Activated CD8-positive, alpha-beta T cell treated with anti-CD3 and anti-CD28 coated beads, Interleukin-2, amount 10 ng/mL, durations not matched to agents 7 days and 5 days (primary cell): ENCODE data around the gene DUSP16. TPM values are rescaled to one million over a fixed set of nuclear protein-coding genes. Genes with fewer than 3 reads are reported as not detected.

Source experiments
- ATAC-seq: fragments of 150-1000 bp; cut with Tn5 transposase; one replicate; pipeline ENCODE4 v1.10.0; 2021; ENCODE audit warnings: moderate library complexity
- CTCF ChIA-PET: fragments of 350-600 bp; sonication (Branson Sonifier 250); formaldehyde crosslinking; loops from one replicate; lab custom pipeline; 2021; ENCODE audit warnings: antibody characterized with exemption; lab: Charles Lee
- POLR2A ChIA-PET: fragments of 350-600 bp; sonication (Branson Sonifier 250); formaldehyde crosslinking; loops from one replicate; lab custom pipeline; 2021; ENCODE audit warnings: antibody characterized with exemption; lab: Charles Lee
- DNase-seq: peaks from one replicate; pipeline ENCODE4 v3.0.0-alpha.2; 2020
- H3K27ac Mint-ChIP-seq: one replicate; pipeline ENCODE4 v1.8.0; 2021; ENCODE audit warnings: mild to moderate bottlenecking, mixed read lengths
- H3K27me3 Mint-ChIP-seq: one replicate; pipeline ENCODE4 v1.8.0; 2021; ENCODE audit warnings: low read depth, mixed read lengths
- H3K36me3 Mint-ChIP-seq: one replicate; pipeline ENCODE4 v1.8.0; 2021; ENCODE audit warnings: low read depth, mixed read lengths
- H3K4me1 Mint-ChIP-seq: one replicate; pipeline ENCODE4 v1.8.0; 2021; ENCODE audit warnings: low read depth, mixed read lengths
- H3K4me3 Mint-ChIP-seq: one replicate; pipeline ENCODE4 v1.8.0; 2021; ENCODE audit warnings: mild to moderate bottlenecking, mixed read lengths
- H3K9me3 Mint-ChIP-seq: one replicate; pipeline ENCODE4 v1.8.0; 2022; ENCODE audit warnings: mixed read lengths; ENCODE audit not compliant: insufficient read depth
- total RNA-seq, 2 experiments: library from RNA; stranded (reverse); gene quantifications; one replicate each; pipeline ENCODE4 v1.2.3, GENCODE V29; 2021

The DUSP16 gene, protein sequence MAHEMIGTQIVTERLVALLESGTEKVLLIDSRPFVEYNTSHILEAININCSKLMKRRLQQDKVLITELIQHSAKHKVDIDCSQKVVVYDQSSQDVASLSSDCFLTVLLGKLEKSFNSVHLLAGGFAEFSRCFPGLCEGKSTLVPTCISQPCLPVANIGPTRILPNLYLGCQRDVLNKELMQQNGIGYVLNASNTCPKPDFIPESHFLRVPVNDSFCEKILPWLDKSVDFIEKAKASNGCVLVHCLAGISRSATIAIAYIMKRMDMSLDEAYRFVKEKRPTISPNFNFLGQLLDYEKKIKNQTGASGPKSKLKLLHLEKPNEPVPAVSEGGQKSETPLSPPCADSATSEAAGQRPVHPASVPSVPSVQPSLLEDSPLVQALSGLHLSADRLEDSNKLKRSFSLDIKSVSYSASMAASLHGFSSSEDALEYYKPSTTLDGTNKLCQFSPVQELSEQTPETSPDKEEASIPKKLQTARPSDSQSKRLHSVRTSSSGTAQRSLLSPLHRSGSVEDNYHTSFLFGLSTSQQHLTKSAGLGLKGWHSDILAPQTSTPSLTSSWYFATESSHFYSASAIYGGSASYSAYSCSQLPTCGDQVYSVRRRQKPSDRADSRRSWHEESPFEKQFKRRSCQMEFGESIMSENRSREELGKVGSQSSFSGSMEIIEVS
- total RNA-seq = 10 to 100 TPM; 17.4 to 19.0 TPM

DNA sequence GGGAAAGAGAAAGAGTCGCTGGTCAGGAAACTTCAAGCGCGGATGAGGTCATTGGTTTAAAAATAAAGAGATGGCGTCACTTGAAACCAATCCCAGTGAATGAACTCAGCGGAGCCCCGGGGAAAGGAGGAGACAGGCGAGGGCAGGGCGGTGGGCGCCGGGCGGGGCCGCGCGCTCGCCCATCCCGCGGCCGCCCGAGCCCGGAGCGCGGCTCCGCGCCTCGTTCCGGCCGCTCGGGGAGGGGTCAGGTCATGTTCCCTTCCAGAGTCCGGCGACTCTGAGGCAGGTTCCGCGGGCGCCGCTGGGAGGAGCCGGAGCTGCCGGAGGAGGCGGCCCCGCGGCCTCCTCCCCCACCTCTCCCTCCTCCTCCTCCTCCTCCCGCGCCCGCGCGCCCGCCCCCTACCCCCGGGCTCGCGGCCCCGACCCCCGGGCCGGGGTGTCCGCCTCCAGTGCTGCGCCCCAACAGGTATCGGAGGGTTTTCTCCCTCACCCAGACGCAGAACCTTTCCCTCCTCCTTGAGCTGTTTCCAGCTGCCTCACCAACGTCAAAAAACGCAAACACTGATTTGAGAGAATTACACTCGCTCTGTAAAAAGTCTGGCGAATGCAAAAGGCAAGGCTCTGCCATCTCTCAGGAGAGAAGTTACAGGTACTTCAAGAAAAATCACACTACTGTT is at the start of gene DUSP16:
Gene DUSP16, minus strand, starts transcription at position 279 of the 677 bp plus-strand sequence. CDS start 41,765 bp downstream, outside the sequence.
- Mint-ChIP-seq H3K36me3 (peaks cover 12% of the 10 kb centered on the region), H3K27me3 (peaks cover 5% of the 10 kb centered on the region), H3K4me3 (peak within 1 kb of the TSS; percentile 83), H3K27ac (peak within 1 kb of the TSS; percentile 91), H3K4me1 (peaks cover 35% of the 10 kb centered on the region), H3K9me3 (no peaks in the 10 kb centered on the region)
- CTCF ChIA-PET = interaction anchor here (0.9 to 2.6 kb wide), 23 partner anchors 8 to 205 kb away, joined by 3 to 46 read pairs (median 5); partner anchors contain the start of gene BORCS5
- ATAC-seq (peak; percentile 88), DNase-seq (peak; percentile 88)
- POLR2A ChIA-PET = interaction anchor here (0.7 to 1.9 kb wide), 20 partner anchors 8 to 206 kb away, joined by 3 to 15 read pairs (median 4); no protein-coding TSS in a partner anchor

GRCh38 chr12:12612358-12612757 is 49.7 kb upstream of the DUSP16 start:
- peak; percentile 32 for ATAC-seq
- H3K27me3 Mint-ChIP-seq = no peaks in the 10 kb centered on the region
- peaks cover 41% of the 10 kb centered on the region for H3K4me1 Mint-ChIP-seq
- H3K27ac Mint-ChIP-seq = peak overlapping the region; percentile 94
- peak; percentile 37 for DNase-seq
- H3K4me3 Mint-ChIP-seq = peak overlapping the region; percentile 85
- peaks cover 17% of the 10 kb centered on the region for H3K36me3 Mint-ChIP-seq
- CTCF ChIA-PET = interaction anchor here (0.7 to 2.4 kb wide), 6 partner anchors 14 to 254 kb away, joined by 3 to 12 read pairs (median 4); partner anchors contain the start of gene DUSP16
- POLR2A ChIA-PET = interaction anchor here (0.8 to 2.7 kb wide), 7 partner anchors 51 to 255 kb away, joined by 3 to 12 read pairs (median 6); partner anchors contain the start of genes BORCS5 and GPR19
- no peaks in the 10 kb centered on the region for H3K9me3 Mint-ChIP-seq

GRCh38 chr12:12611512-12612306 is 49.0 kb upstream of the DUSP16 start, which contains the start of gene CREBL2:
Gene CREBL2 (plus strand): TSS chr12:12611876. CDS start chr12:12612173, 297 bp downstream.
- peak within 1 kb of the TSS; percentile 85 for H3K4me3 Mint-ChIP-seq
- H3K36me3 Mint-ChIP-seq = peaks cover 12% of the 10 kb centered on the region
- H3K9me3 Mint-ChIP-seq = no peaks in the 10 kb centered on the region
- CTCF ChIA-PET = interaction anchor here (0.7 to 2.4 kb wide), 8 partner anchors 13 to 254 kb away, joined by 3 to 12 read pairs (median 4); no protein-coding TSS in a partner anchor
- POLR2A ChIA-PET = interaction anchor here (0.6 to 2.7 kb wide), 9 partner anchors 51 to 884 kb away, joined by 3 to 12 read pairs (median 4); partner anchors contain the start of genes BORCS5 and GPR19
- DNase-seq (peak; percentile 89), ATAC-seq (peak; percentile 91)
- no peaks in the 10 kb centered on the region for H3K27me3 Mint-ChIP-seq
- peak within 1 kb of the TSS; percentile 94 for H3K27ac Mint-ChIP-seq
- H3K4me1 Mint-ChIP-seq = peaks cover 40% of the 10 kb centered on the region

DNA sequence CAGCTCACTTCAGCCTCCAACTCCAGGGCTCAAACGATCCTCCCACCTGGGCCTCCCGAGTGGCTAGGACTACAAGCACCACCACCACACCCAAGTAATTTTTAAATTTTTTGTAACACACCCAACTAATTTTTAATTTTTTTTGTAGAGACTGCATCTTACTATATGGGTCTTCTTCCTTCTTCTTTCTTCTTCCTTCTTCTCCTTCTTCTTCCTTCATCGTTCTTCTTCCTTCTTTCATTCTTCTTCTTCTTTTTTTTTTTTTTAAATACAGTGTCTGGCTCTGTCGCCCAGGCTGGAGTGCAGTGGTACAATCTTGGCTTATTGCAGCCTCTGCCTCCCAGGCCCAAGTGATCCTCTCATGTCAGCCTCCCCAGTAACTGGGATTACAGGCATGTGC is 48.0 kb upstream of the DUSP16 start:
- Mint-ChIP-seq H3K36me3 (peaks cover 7% of the 10 kb centered on the region), H3K27ac (peak overlapping the region; percentile 94), H3K4me1 (peaks cover 35% of the 10 kb centered on the region), H3K27me3 (no peaks in the 10 kb centered on the region), H3K9me3 (no peaks in the 10 kb centered on the region), H3K4me3 (peak overlapping the region; percentile 85)
- POLR2A ChIA-PET = interaction anchor here (0.6 to 0.8 kb wide), 2 partner anchors 253 to 883 kb away, joined by 3 read pairs; no protein-coding TSS in a partner anchor
- no peak for DNase-seq
- no peak for ATAC-seq
- CTCF ChIA-PET = interaction anchor here (1.0 kb wide), 2 partner anchors 35 to 60 kb away, joined by 3 read pairs; no protein-coding TSS in a partner anchor

DNA sequence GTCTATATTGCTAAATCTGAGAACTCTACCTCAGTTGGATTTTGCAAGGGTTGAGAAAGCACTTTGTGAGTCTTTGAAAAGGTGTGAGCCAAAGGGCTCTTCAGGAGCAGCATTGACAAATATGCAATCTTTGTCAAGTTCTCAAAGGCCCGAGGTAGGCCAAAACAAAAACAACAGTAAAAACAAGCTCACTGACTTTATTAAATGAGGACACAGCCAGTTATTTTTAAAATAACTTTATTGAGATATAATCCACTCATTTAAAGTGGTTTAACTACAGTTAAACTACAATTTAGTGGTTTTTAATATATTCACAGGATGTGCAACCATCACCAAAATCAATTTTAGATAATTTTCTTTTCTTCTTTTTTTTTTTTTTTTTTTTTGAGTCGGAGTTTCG is 47.0 kb upstream of the DUSP16 start:
- ATAC-seq (no peak), DNase-seq (no peak)
- ChIA-PET POLR2A (no interaction called here), CTCF (interaction anchor here (0.6 to 0.7 kb wide), 2 partner anchors 135 to 233 kb away, joined by 3 to 4 read pairs; no protein-coding TSS in a partner anchor)
- Mint-ChIP-seq H3K4me3 (no peak overlapping the region), H3K9me3 (no peaks in the 10 kb centered on the region), H3K36me3 (peaks cover 7% of the 10 kb centered on the region), H3K27me3 (peaks cover 5% of the 10 kb centered on the region), H3K4me1 (peaks cover 35% of the 10 kb centered on the region), H3K27ac (no peak overlapping the region)

DNA sequence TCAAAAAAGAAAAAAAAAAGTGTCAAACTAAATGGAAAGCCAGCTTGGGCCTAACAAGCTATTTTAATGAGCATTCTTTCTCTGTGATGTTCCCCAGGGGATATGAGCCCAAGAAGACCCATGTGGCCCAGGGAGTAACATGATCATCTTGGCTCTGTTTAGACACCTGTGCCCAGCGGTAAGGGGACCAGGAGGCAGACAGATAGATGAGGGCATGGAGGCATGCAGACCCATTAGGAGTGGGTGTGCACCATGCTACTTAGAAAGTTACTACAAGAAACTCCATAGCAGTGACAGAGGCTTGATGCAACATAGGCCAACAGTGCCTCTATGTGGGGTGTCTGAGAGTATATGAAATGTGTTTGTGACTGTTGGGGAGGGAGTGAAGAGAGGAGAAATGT is 45.9 kb upstream of the DUSP16 start:
- no peak overlapping the region for H3K27ac Mint-ChIP-seq
- POLR2A ChIA-PET = interaction anchor here (1.2 kb wide), 1 partner anchor 133 kb away, joined by 3 read pairs; no protein-coding TSS in a partner anchor

DNA sequence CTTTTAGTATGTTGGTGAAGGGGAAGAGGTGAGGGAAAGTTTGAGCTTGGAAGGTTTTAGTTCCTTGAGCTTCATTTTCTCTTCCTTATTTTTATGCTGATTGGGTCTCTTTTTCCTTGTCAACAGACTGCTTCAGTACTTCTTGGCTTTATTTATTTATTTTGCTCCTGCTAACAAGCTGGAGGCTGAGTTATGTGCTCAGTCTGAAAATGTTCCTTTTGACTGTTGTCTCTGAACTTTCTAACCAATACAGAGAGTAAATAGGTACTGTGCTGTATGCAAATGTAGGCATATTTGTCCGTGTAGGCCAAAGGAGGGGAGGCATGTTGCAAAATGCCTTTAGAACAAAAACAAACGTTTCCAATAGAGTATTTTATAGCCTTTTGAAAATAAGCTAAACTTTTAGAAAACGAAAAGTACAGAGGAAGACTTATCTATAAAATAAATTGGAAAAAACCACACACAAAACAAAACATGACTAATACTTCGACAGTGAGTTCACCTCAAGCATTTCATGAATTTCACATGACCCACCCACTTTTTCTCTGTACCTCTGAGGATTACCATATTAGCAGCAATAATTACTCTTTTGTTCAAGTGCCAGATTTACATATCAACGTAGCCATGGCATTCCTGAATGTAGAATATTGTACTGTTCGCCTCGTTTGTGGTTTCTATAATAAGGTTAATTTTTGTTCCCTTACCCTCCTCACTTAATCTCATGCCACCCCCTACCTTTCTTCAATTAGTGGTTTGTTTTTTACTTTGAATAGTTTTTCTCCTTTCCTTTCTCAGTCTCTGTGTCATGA is 44.3 kb upstream of the DUSP16 start:
- Mint-ChIP-seq H3K27ac (no peak overlapping the region), H3K36me3 (no peaks in the 10 kb centered on the region), H3K4me1 (peaks cover 20% of the 10 kb centered on the region), H3K4me3 (no peak overlapping the region), H3K9me3 (no peaks in the 10 kb centered on the region), H3K27me3 (peaks cover 5% of the 10 kb centered on the region)
- ChIA-PET CTCF (interaction anchor here (1.0 to 2.2 kb wide), 4 partner anchors 17 to 230 kb away, joined by 3 to 8 read pairs (median 7); partner anchors contain the start of gene DUSP16), POLR2A (interaction anchor here (1.1 kb wide), 1 partner anchor 17 kb away, joined by 3 read pairs; no protein-coding TSS in a partner anchor)
- DNase-seq (no peak), ATAC-seq (no peak)

More for the DNA sequence above, 45.9 kb upstream of the DUSP16 start:
- Mint-ChIP-seq H3K4me3 (no peak overlapping the region), H3K36me3 (peaks cover 5% of the 10 kb centered on the region), H3K27me3 (peaks cover 5% of the 10 kb centered on the region), H3K9me3 (no peaks in the 10 kb centered on the region), H3K4me1 (peaks cover 30% of the 10 kb centered on the region)
- DNase-seq = no peak
- no peak for ATAC-seq
- CTCF ChIA-PET = interaction anchor here (0.8 to 1.8 kb wide), 4 partner anchors 128 to 251 kb away, joined by 3 to 19 read pairs (median 4); no protein-coding TSS in a partner anchor

DNA sequence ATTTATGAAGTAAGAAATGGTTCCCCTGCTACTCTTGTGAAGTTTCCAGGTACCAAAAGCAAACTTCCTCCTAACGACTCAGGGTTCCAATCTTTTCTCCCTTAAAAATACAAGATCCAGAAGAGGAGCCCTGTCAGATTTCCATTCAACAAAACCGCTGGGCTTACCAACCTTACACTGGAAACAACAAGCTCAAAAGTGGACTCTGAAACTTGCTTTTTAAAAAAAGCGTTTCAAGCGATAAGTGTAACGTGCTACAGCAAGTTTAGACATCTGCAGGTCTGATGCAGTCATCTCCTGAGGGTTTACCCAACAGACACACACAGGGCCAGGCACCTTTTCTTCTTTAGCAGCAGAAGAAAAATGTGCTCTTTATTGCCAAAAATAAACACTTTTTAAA is 42.1 kb upstream of the DUSP16 start:
- DNase-seq = no peak
- no peaks in the 10 kb centered on the region for H3K36me3 Mint-ChIP-seq
- no peak overlapping the region for H3K4me3 Mint-ChIP-seq
- no peaks in the 10 kb centered on the region for H3K9me3 Mint-ChIP-seq
- ChIA-PET POLR2A (no interaction called here), CTCF (no interaction called here)
- no peak for ATAC-seq
- H3K4me1 Mint-ChIP-seq = peaks cover 9% of the 10 kb centered on the region
- peaks cover 12% of the 10 kb centered on the region for H3K27me3 Mint-ChIP-seq
- no peak overlapping the region for H3K27ac Mint-ChIP-seq

- peaks cover 4% of the 10 kb centered on the region for H3K9me3 Mint-ChIP-seq
- DNase-seq (no peak), ATAC-seq (no peak)
- ChIA-PET CTCF (interaction anchor here (1.2 kb wide), 1 partner anchor 38 kb away, joined by 3 read pairs; the partner anchor contains the start of gene DUSP16), POLR2A (no interaction called here)
- no peaks in the 10 kb centered on the region for H3K36me3 Mint-ChIP-seq
- H3K27ac Mint-ChIP-seq = no peak overlapping the region
- no peak overlapping the region for H3K4me3 Mint-ChIP-seq
- peaks cover 20% of the 10 kb centered on the region for H3K27me3 Mint-ChIP-seq
- no peaks in the 10 kb centered on the region for H3K4me1 Mint-ChIP-seq
Observed at GRCh38 chr12:12600659-12601058, 38.0 kb upstream of the DUSP16 start.
